HepG2 (cell line): Measurements from ENCODE around the gene LMAN1L. TPM values are rescaled to one million over a fixed set of nuclear protein-coding genes. Genes with fewer than 3 reads are reported as not detected.

Experiments
- ATAC-seq: fragments of 200-7000 bp; cut with Tn5 transposase; 3 replicates; pipeline ENCODE4 v1.9.1; 2020; ENCODE audit warnings: mild to moderate bottlenecking, moderate library complexity
- BruUV-seq: library from RNA; stranded (reverse); fragments of 400-500 nt; replicated peaks from 2 replicates; lab custom pipeline; 2021; lab: Mats Ljungman, UMichigan
- CTCF ChIA-PET: fragments of 300-600 bp; formaldehyde crosslinking; extraction: SDS; loops from one replicate; lab custom pipeline; 2021; ENCODE audit warnings: low total read pairs, inconsistent platforms, low intra/inter-chr PET ratio; lab: Yijun Ruan, JAX
- POLR2A ChIA-PET: fragments of 350-600 bp; sonication (Branson Sonifier 250); formaldehyde crosslinking; loops from one replicate; lab custom pipeline; 2020; ENCODE audit warnings: antibody characterized with exemption, inconsistent platforms; lab: Yijun Ruan, JAX
- DNase-seq: peaks from one replicate; pipeline ENCODE4 v3.0.0-alpha.2; 2015; ENCODE audit warnings: low spot score
- FAIRE-seq: peaks from 3 replicates; lab custom pipeline; 2011; peaks lifted over from hg19 to GRCh38; lab: Jason Lieb, UNC
- H2AFZ ChIP-seq: one replicate; pipeline ENCODE4 v1.6.1; 2011; ENCODE audit warnings: low read length, inconsistent platforms
- H3K27ac ChIP-seq: fragments of 300-600 bp; 3 replicates; pipeline ENCODE4 v1.8.0; 2011; ENCODE audit warnings: mixed run types, mild to moderate bottlenecking, mixed read lengths, low read length, inconsistent platforms; ENCODE audit not compliant: insufficient read depth; ENCODE audit errors: extremely low read length
- H3K27me3 ChIP-seq, 2 experiments: fragments of 200-600 bp in 1 of 2; 2 replicates in 1 of 2; 3 replicates in 1 of 2; pipeline versions ENCODE4 v1.6.0 to v1.8.0; 2011; ENCODE audit warnings: low read length in 2 of 2, mild to moderate bottlenecking in 2 of 2, moderate library complexity in 2 of 2, inconsistent platforms in 1 of 2; ENCODE audit not compliant: insufficient read depth in 2 of 2, control insufficient read depth in 1 of 2
- H3K36me3 ChIP-seq, 2 experiments: fragments of 200-600 bp in 1 of 2; replicated peaks in 1 of 2; 2 replicates in 1 of 2; 3 replicates in 1 of 2; pipeline versions ENCODE4 v1.5.1 to v1.8.0; 2011; ENCODE audit warnings: low read length in 2 of 2, inconsistent platforms in 1 of 2; ENCODE audit not compliant: insufficient read depth in 2 of 2, control insufficient read depth in 1 of 2
- H3K4me1 ChIP-seq: 2 replicates; pipeline ENCODE4 v1.5.1; 2012; ENCODE audit warnings: low read length, inconsistent platforms; ENCODE audit not compliant: insufficient read depth
- H3K4me2 ChIP-seq: 2 replicates; pipeline ENCODE4 v1.6.0; 2011; ENCODE audit warnings: low read depth, low read length, inconsistent platforms
- H3K4me3 ChIP-seq, 3 experiments: fragments of 200-600 bp in 1 of 3; sonication (generic), shearing (Covaris generic) in 1 of 3; replicated peaks in 1 of 3; 2 replicates each; pipeline ENCODE4 v1.5.1; 2011 to 2016; ENCODE audit warnings: low read length in 3 of 3, inconsistent platforms in 2 of 3, low read depth in 2 of 3, mild to moderate bottlenecking in 2 of 3, control low read depth in 1 of 3, mixed read lengths in 1 of 3; ENCODE audit not compliant: insufficient read depth in 1 of 3
- H3K79me2 ChIP-seq: one replicate; pipeline ENCODE4 v1.6.1; 2011; ENCODE audit warnings: low read length, inconsistent platforms; ENCODE audit not compliant: insufficient read depth
- H3K9ac ChIP-seq: 2 replicates; pipeline ENCODE4 v1.6.0; 2011; ENCODE audit warnings: mild to moderate bottlenecking, low read depth, low read length, inconsistent platforms; ENCODE audit not compliant: insufficient read depth
- H3K9me3 ChIP-seq: 2 replicates; pipeline ENCODE4 v1.5.1; 2012; ENCODE audit warnings: mild to moderate bottlenecking, low read length
- H4K20me1 ChIP-seq: 2 replicates; pipeline ENCODE4 v1.6.0; 2011; ENCODE audit warnings: inconsistent platforms, mild to moderate bottlenecking, low read length, moderate library complexity; ENCODE audit not compliant: insufficient read depth
- GABPA ChIP-seq, 2 experiments: IDR thresholded peaks; 2 replicates each; pipeline ENCODE4 v1.6.1; 2011 to 2016; ENCODE audit warnings: low read depth in 2 of 2, low read length in 1 of 2, missing biosample characterization in 1 of 2, missing genetic modification characterization in 1 of 2
- KLF11 ChIP-seq: IDR thresholded peaks from 2 replicates; pipeline ENCODE4 v1.6.1; 2016; ENCODE audit warnings: missing compliant biosample characterization
- MED8 ChIP-seq: sonication (generic); formaldehyde crosslinking; IDR thresholded peaks from 2 replicates; pipeline ENCODE4 v1.8.1; 2023; ENCODE audit warnings: mild to moderate bottlenecking, missing genetic modification reagents; ENCODE audit not compliant: insufficient replicate concordance
- PHF5A ChIP-seq: IDR thresholded peaks from one replicate; pipeline ENCODE4 v1.6.1; 2018; ENCODE audit warnings: low read depth, missing genetic modification reagents; ENCODE audit not compliant: unreplicated experiment
- SALL2 ChIP-seq: sonication (generic); formaldehyde crosslinking; IDR thresholded peaks from 2 replicates; pipeline ENCODE4 v1.8.1; 2023; ENCODE audit warnings: mild to moderate bottlenecking, missing genetic modification reagents, inconsistent platforms
- TARDBP ChIP-seq: sonication (generic); formaldehyde crosslinking; IDR thresholded peaks from 2 replicates; pipeline ENCODE4 v1.8.0; 2022; ENCODE audit warnings: mild to moderate bottlenecking, missing genetic modification reagents
- ZMYM2 ChIP-seq: sonication (generic); formaldehyde crosslinking; IDR thresholded peaks from 2 replicates; pipeline ENCODE4 v1.8.0; 2022; ENCODE audit warnings: mild to moderate bottlenecking, missing genetic modification reagents
- ZNF557 ChIP-seq: sonication (generic); formaldehyde crosslinking; IDR thresholded peaks from 2 replicates; pipeline ENCODE4 v1.4.0; 2020; ENCODE audit warnings: missing genetic modification reagents
- ZNF709 ChIP-seq: sonication (generic); formaldehyde crosslinking; IDR thresholded peaks from 2 replicates; pipeline ENCODE4 v1.5.0; 2020; ENCODE audit warnings: mild to moderate bottlenecking, missing genetic modification reagents
- ZNF747 ChIP-seq: sonication (generic); formaldehyde crosslinking; IDR thresholded peaks from 2 replicates; pipeline ENCODE4 v1.8.1; 2023; ENCODE audit warnings: missing genetic modification reagents, mild to moderate bottlenecking, borderline replicate concordance
- ZNF766 ChIP-seq: sonication (generic); formaldehyde crosslinking; IDR thresholded peaks from 2 replicates; pipeline ENCODE4 v1.5.0; 2020; ENCODE audit warnings: missing genetic modification reagents, borderline replicate concordance
- WGBS: methylation state at CpG from one replicate; pipeline ENCODE4 v1.1.6; 2017; ENCODE audit warnings: low lambda C conversion rate; 5-methylcytosine and 5-hydroxymethylcytosine counted together
- in situ Hi-C: cut with HindIII; loops from 2 replicates; pipeline ENCODE4 v1.10.0; 2017; ENCODE audit warnings: low pct_unique_long_range_greater_than_20kb; ENCODE audit not compliant: extremely low pct_ligation_motif_present
- intact Hi-C: fragments of 100-400 bp; cut with micrococcal nuclease; formaldehyde crosslinking; loops from one replicate; pipeline ENCODE4 v1.10.0; 2022; ENCODE audit not compliant: unreplicated experiment
- polyA plus RNA-seq, 8 experiments: library from polyadenylated mRNA; depleted of rRNA in 3 of 8; stranded (reverse) in 7 of 8; unstranded in 1 of 8; fragments of >200 nt; fragmentation: Illumina TruSeq in 4 of 8; extraction: Trizol in 4 of 8; gene quantifications; 2 replicates each; pipeline versions ENCODE4 v1.2.1 to v1.2.3, GENCODE V29; 2011 to 2016; ENCODE audit warnings: low read depth in 4 of 8, missing spikeins in 1 of 8, mixed read lengths in 1 of 8; ENCODE audit not compliant: insufficient read depth in 1 of 8
- total RNA-seq, 5 experiments: library from RNA; depleted of rRNA; stranded (reverse); fragments of >200 nt; fragmentation: Illumina TruSeq; extraction: Trizol; gene quantifications; 2 replicates each; pipeline ENCODE4 v1.2.3, GENCODE V29; 2016; ENCODE audit warnings: low read depth in 1 of 5
- TF ChIP-seq, protein P1 (sequence below): sonication (generic); formaldehyde crosslinking; IDR thresholded peaks from 2 replicates; pipeline ENCODE4 v1.8.1; 2023; ENCODE audit warnings: mild to moderate bottlenecking, missing genetic modification reagents, borderline replicate concordance
- TF ChIP-seq, protein P2 (sequence below): sonication (generic); formaldehyde crosslinking; IDR thresholded peaks from one replicate; pipeline ENCODE4 v1.5.1; 2020; ENCODE audit warnings: mild to moderate bottlenecking, missing genetic modification reagents; ENCODE audit errors: not compliant biosample characterization
- TF ChIP-seq, protein P3 (sequence below): sonication (generic); formaldehyde crosslinking; IDR thresholded peaks from 2 replicates; pipeline ENCODE4 v1.5.1; 2020; ENCODE audit warnings: missing genetic modification reagents, mild to moderate bottlenecking, borderline replicate concordance

LMAN1L gene
- total and polyA plus RNA-seq, 2 of the 13 experiments (the other 11 are each of a cell fraction or from before 2014, with no cell fraction given): not detected

DNA sequence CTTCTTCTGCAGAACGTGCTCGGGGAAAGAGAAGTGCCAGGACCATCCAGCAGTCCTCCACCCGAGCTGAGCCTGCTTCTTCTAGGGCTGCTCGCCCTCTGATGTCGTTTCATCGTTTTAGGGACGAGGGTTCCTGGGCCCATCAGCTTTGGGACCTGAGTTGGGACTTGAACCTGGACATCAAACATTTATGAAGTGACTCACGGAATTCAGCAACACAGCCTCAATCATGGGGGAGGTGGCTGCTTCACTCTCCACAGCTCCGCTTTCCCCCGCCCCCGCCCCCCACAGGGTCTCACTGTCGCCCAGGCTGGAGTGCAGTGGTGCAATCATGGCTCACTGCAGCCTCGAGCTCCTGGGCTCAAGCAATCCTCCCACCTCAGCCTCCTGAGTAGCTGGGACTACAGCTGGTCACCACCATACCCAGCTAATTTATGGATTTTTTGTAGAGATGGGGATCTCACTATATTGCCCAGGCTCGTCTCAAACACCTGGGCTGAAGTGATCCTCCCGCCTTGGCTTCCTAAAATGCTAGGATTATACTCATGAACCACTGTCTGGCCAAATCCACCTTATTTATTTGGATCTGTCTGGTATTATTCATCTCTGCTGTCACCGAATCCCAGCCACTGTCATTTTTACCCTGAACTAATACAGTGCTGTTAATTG is 61.3 kb downstream of the LMAN1L start:
- Histone ChIP-seq H3K9ac (peak overlapping the region; percentile 98), H3K27ac (peak overlapping the region; percentile 61), H3K79me2 (peaks cover 36% of the 10 kb centered on the region), H3K27me3 (peaks cover 0 to 13% of the 10 kb centered on the region in 2 experiments; a peak in 1 of 5 replicates), H3K9me3 (no peaks in the 10 kb centered on the region), H3K36me3 (peaks cover 0 to 1% of the 10 kb centered on the region in 2 experiments; a peak in 2 of 5 replicates), H4K20me1 (peaks cover 13% of the 10 kb centered on the region), H3K4me3 (peak overlapping the region; percentile 83 to 98 (median 98)), H3K4me1 (peaks cover 41% of the 10 kb centered on the region), H2AFZ (peak overlapping the region; percentile 82), H3K4me2 (peak overlapping the region; percentile 97)
- ATAC-seq (peak; percentile 49), FAIRE-seq (no peak), DNase-seq (peak; percentile 34)
- TSS peak; percentile 73 for BruUV-seq
- 21% methylated on average over 9 of the region's 16 CpGs for WGBS
- intact Hi-C loops (no loop called here), in situ Hi-C loops (no loop called here)
- POLR2A ChIA-PET: interaction anchor here (0.7 to 1.9 kb wide), 9 partner anchors 9 to 33 kb away, joined by 3 to 10 read pairs (median 3); partner anchors contain the start of genes FAM219B, MPI and ULK3
- CTCF ChIA-PET: no interaction called here
- TF ChIP-seq, protein P1, sequence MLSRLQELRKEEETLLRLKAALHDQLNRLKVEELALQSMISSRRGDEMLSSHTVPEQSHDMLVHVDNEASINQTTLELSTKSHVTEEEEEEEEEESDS: no peak
- no peak for TF ChIP-seq PHF5A
- no peak for TF ChIP-seq TARDBP
- TF ChIP-seq, protein P2, sequence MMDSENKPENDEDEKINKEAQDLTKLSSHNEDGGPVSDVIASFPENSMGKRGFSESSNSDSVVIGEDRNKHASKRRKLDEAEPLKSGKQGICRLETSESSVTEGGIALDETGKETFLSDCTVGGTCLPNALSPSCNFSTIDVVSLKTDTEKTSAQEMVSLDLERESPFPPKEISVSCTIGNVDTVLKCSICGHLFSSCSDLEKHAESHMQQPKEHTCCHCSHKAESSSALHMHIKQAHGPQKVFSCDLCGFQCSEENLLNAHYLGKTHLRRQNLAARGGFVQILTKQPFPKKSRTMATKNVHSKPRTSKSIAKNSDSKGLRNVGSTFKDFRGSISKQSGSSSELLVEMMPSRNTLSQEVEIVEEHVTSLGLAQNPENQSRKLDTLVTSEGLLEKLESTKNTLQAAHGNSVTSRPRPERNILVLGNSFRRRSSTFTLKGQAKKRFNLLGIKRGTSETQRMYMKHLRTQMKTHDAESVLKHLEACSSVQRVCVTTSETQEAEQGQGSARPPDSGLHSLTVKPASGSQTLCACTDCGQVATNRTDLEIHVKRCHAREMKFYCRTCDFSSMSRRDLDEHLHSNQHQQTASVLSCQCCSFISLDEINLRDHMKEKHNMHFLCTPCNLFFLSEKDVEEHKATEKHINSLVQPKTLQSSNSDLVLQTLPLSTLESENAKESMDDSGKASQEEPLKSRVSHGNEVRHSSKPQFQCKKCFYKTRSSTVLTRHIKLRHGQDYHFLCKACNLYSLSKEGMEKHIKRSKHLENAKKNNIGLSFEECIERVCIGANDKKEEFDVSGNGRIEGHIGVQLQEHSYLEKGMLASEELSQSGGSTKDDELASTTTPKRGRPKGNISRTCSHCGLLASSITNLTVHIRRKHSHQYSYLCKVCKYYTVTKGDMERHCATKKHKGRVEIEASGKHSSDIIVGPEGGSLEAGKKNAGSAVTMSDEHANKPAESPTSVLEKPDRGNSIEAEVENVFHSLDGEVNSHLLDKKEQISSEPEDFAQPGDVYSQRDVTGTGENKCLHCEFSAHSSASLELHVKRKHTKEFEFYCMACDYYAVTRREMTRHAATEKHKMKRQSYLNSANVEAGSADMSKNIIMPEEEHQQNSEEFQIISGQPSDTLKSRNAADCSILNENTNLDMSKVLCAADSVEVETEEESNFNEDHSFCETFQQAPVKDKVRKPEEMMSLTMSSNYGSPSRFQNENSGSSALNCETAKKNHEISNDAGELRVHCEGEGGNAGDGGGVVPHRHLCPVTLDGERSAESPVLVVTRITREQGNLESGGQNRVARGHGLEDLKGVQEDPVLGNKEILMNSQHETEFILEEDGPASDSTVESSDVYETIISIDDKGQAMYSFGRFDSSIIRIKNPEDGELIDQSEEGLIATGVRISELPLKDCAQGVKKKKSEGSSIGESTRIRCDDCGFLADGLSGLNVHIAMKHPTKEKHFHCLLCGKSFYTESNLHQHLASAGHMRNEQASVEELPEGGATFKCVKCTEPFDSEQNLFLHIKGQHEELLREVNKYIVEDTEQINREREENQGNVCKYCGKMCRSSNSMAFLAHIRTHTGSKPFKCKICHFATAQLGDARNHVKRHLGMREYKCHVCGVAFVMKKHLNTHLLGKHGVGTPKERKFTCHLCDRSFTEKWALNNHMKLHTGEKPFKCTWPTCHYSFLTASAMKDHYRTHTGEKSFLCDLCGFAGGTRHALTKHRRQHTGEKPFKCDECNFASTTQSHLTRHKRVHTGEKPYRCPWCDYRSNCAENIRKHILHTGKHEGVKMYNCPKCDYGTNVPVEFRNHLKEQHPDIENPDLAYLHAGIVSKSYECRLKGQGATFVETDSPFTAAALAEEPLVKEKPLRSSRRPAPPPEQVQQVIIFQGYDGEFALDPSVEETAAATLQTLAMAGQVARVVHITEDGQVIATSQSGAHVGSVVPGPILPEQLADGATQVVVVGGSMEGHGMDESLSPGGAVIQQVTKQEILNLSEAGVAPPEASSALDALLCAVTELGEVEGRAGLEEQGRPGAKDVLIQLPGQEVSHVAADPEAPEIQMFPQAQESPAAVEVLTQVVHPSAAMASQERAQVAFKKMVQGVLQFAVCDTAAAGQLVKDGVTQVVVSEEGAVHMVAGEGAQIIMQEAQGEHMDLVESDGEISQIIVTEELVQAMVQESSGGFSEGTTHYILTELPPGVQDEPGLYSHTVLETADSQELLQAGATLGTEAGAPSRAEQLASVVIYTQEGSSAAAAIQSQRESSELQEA (CRISPR knock-in tag): no peak
- no peak for TF ChIP-seq ZNF709 (CRISPR knock-in tag)
- TF ChIP-seq KLF11: no peak
- TF ChIP-seq GABPA (IDR thresholded peaks at IDR 0.05; ENCODE audit: low read depth, low read length): no peak
- no peak for TF ChIP-seq GABPA (CRISPR knock-in tag; IDR thresholded peaks at IDR 0.05; ENCODE audit: low read depth)
- TF ChIP-seq, protein P3, sequence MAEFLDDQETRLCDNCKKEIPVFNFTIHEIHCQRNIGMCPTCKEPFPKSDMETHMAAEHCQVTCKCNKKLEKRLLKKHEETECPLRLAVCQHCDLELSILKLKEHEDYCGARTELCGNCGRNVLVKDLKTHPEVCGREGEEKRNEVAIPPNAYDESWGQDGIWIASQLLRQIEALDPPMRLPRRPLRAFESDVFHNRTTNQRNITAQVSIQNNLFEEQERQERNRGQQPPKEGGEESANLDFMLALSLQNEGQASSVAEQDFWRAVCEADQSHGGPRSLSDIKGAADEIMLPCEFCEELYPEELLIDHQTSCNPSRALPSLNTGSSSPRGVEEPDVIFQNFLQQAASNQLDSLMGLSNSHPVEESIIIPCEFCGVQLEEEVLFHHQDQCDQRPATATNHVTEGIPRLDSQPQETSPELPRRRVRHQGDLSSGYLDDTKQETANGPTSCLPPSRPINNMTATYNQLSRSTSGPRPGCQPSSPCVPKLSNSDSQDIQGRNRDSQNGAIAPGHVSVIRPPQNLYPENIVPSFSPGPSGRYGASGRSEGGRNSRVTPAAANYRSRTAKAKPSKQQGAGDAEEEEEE (CRISPR knock-in tag): no peak
- TF ChIP-seq ZNF747: no peak
- no peak for TF ChIP-seq ZNF557 (CRISPR knock-in tag)
- no peak for TF ChIP-seq ZNF766 (CRISPR knock-in tag)
- TF ChIP-seq ZMYM2 (CRISPR knock-in tag): no peak
- TF ChIP-seq MED8 (CRISPR knock-in tag): no peak
- no peak for TF ChIP-seq SALL2 (CRISPR knock-in tag)
